ENCODE data around the gene RNASE11. TPM values are rescaled to one million over a fixed set of nuclear protein-coding genes. Genes with fewer than 3 reads are reported as not detected.
A peak's percentile ranks its signal among the peaks of the same experiment; 100 is the strongest.

RNASE11 gene
- polyA plus RNA-seq, 2 of the 4 experiments (the other 2 are of a cell fraction), result not detected

DNA sequence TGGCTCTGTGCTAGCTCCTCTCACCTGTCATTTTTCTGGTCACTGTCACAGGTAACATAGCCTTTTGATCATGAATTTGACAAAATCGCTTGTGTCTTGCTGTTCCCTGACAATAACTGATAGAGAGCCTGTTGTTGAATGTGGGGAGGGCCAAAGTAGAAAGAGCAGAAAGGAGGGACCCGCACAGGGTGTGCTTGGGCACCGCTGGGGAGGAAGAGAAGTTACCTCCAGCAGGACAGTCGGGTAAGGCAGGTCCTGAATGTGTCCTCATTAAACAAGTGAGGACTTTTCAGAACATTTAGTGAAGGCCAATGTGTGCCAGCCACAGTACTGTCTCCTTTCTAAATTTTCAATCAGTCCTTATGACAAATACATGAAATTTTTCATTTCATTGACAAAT, 3.4 kb upstream of the RNASE11 start, which contains the start of gene RNASE12:
TSS of gene RNASE12 (minus strand) at position 142 of the 400 bp plus-strand sequence. CDS start 653 bp downstream, outside the sequence.
- ATAC-seq (peak in 1 of 2 experiments; percentile 30; a peak in 1 of 6 replicates), FAIRE-seq (no peak), DNase-seq (ENCODE audit: low read depth in 1 of 2, low spot score in 1 of 2) (no peak)
- TF ChIP-seq KDM1A (IDR thresholded peaks at IDR 0.05; ENCODE audit: low read depth), result no peak
- no peak for TF ChIP-seq PHF8 (IDR thresholded peaks at IDR 0.05; ENCODE audit: borderline replicate concordance, low read depth)
- no peak for TF ChIP-seq FOXS1 (CRISPR knock-in tag; IDR thresholded peaks at IDR 0.05)
- no peak for TF ChIP-seq MAFK (IDR thresholded peaks at IDR 0.05; ENCODE audit: partially characterized antibody)
- no peak for TF ChIP-seq TFCP2L1 (CRISPR knock-in tag; IDR thresholded peaks at IDR 0.05)
- TF ChIP-seq HOXA7 (CRISPR knock-in tag; IDR thresholded peaks at IDR 0.05), result no peak
- no peak for TF ChIP-seq PBX3 (IDR thresholded peaks at IDR 0.05)
- TF ChIP-seq REST (IDR thresholded peaks at IDR 0.05), result no peak
- WGBS (ENCODE audit: missing lambda C conversion rate), result 40% methylated on average over 4 of the region's 4 CpGs
- no peaks in the 10 kb centered on the region for H3K4me1 ChIP-seq
- no peak within 1 kb of the TSS for H3K27ac ChIP-seq
- ChIA-PET POLR2A (no interaction called here), CTCF (interaction anchor here (0.7 kb wide), 1 partner anchor 22 kb away, joined by 3 read pairs; no protein-coding TSS in a partner anchor)
- H3K9me3 ChIP-seq, result no peaks in the 10 kb centered on the region
- no peak within 1 kb of the TSS for H3K4me3 ChIP-seq
- peak within 1 kb of the TSS; percentile 53; the same call in 2 of the 3 replicates for H3K4me2 ChIP-seq

DNA sequence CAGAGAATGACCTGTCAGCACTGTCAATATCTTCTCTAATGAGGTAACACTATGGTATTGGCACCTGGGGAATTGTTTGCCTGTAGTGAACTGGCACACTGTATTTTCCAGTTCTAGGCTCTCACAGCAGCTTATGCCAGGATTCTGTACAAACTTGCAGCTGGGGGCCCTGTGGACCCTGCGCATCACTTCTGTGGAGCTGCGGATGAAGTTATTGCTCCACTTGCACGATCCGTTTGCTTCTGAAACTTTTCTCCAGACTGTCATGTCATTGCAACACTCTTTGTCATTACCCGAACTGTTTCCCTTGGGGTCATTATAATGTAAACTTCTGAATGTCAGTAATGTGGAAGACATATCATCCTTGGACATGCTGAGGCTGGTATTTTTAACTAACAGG, 3.9 kb downstream of the RNASE11 start:
- Histone ChIP-seq H3K9me3 (no peaks in the 10 kb centered on the region), H3K4me2 (no peak overlapping the region), H3K4me3 (no peak overlapping the region), H3K27ac (no peak overlapping the region), H3K4me1 (no peaks in the 10 kb centered on the region)
- ChIA-PET CTCF (interaction anchor here (1.2 kb wide), 1 partner anchor 12 kb away, joined by 3 read pairs; no protein-coding TSS in a partner anchor), POLR2A (no interaction called here)
- 72% methylated on average over 5 of the region's 5 CpGs for WGBS (ENCODE audit: missing lambda C conversion rate)
- FAIRE-seq (no peak), ATAC-seq (no peak), DNase-seq (ENCODE audit: low read depth in 1 of 2, low spot score in 1 of 2) (no peak)
- TF ChIP-seq SREBF2 (IDR thresholded peaks at IDR 0.05), result no peak
- TF ChIP-seq ZSCAN20 (CRISPR knock-in tag; IDR thresholded peaks at IDR 0.05), result no peak
- TF ChIP-seq BHLHE40 (IDR thresholded peaks at IDR 0.05; ENCODE audit: low read depth, low read length), result no peak
- no peak for TF ChIP-seq CBX8 (IDR thresholded peaks at IDR 0.05)
- TF ChIP-seq, protein P1, sequence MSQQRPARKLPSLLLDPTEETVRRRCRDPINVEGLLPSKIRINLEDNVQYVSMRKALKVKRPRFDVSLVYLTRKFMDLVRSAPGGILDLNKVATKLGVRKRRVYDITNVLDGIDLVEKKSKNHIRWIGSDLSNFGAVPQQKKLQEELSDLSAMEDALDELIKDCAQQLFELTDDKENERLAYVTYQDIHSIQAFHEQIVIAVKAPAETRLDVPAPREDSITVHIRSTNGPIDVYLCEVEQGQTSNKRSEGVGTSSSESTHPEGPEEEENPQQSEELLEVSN (IDR thresholded peaks at IDR 0.05; ENCODE audit: borderline replicate concordance, low read depth), result no peak
- no peak for TF ChIP-seq MAFK (IDR thresholded peaks at IDR 0.05; ENCODE audit: partially characterized antibody)
- TF ChIP-seq POLR2A (IDR thresholded peaks at IDR 0.05; ENCODE audit: low read length), result no peak
- TF ChIP-seq POLR2AphosphoS2 (conservative IDR thresholded peaks at IDR 0.05; ENCODE audit: low read length), result no peak
- TF ChIP-seq ATOH8 (CRISPR knock-in tag; IDR thresholded peaks at IDR 0.05; ENCODE audit: low read depth), result no peak
- TF ChIP-seq PHF8 (IDR thresholded peaks at IDR 0.05; ENCODE audit: borderline replicate concordance, low read depth), result no peak
- TF ChIP-seq HOXA7 (CRISPR knock-in tag; IDR thresholded peaks at IDR 0.05), result no peak
- no peak for TF ChIP-seq MAZ (IDR thresholded peaks at IDR 0.05; ENCODE audit: borderline replicate concordance, low read depth, low read length)
- no peak for TF ChIP-seq TFCP2L1 (CRISPR knock-in tag; IDR thresholded peaks at IDR 0.05)
- TF ChIP-seq HEYL (CRISPR knock-in tag; IDR thresholded peaks at IDR 0.05), result no peak
- no peak for TF ChIP-seq NR3C1 (IDR thresholded peaks at IDR 0.05)

All from A549 (cell line).